GM23338 (cell line): ENCODE data around the gene FAM53B. TPM values are rescaled to one million over a fixed set of nuclear protein-coding genes. Genes with fewer than 3 reads are reported as not detected.

Source experiments
- ATAC-seq: fragments of 200-7000 bp; cut with Tn5 transposase; 3 replicates; pipeline ENCODE4 v1.9.1; 2020
- DNase-seq: peaks from one replicate; pipeline ENCODE4 v3.0.0-alpha.2; 2015; ENCODE audit warnings: low spot score
- H2AFZ ChIP-seq: fragments of 200-600 bp; sonication (generic); 2 replicates; pipeline ENCODE4 v1.8.0; 2016; ENCODE audit warnings: antibody characterized with exemption, mild to moderate bottlenecking, moderate library complexity
- H3F3A ChIP-seq: fragments of 200-600 bp; sonication (generic); replicated peaks from 2 replicates; pipeline ENCODE4 v1.8.0; 2017; ENCODE audit warnings: antibody characterized with exemption, mixed run types, low read depth
- H3K27ac ChIP-seq: fragments of 200-600 bp; sonication (generic); 2 replicates; pipeline ENCODE4 v1.6.1; 2016; ENCODE audit warnings: low read depth
- H3K27me3 ChIP-seq: fragments of 200-600 bp; sonication (generic); 2 replicates; pipeline ENCODE4 v1.8.0; 2016; ENCODE audit warnings: mild to moderate bottlenecking, mixed run types, moderate library complexity; ENCODE audit not compliant: insufficient read depth
- H3K36me3 ChIP-seq: fragments of 200-600 bp; sonication (generic); 2 replicates; pipeline ENCODE4 v1.8.0; 2016; ENCODE audit warnings: mild to moderate bottlenecking; ENCODE audit not compliant: insufficient read depth
- H3K4me1 ChIP-seq: fragments of 200-600 bp; sonication (generic); 2 replicates; pipeline ENCODE4 v1.8.0; 2016; ENCODE audit warnings: mild to moderate bottlenecking, moderate library complexity; ENCODE audit not compliant: insufficient read depth
- H3K4me2 ChIP-seq: fragments of 200-600 bp; sonication (generic); 2 replicates; pipeline ENCODE4 v1.7.1; 2017; ENCODE audit warnings: mixed run types
- H3K4me3 ChIP-seq: fragments of 200-600 bp; sonication (generic); 2 replicates; pipeline ENCODE4 v1.6.1; 2016; ENCODE audit warnings: mixed run types
- H3K79me2 ChIP-seq: fragments of 200-600 bp; sonication (generic); replicated peaks from 2 replicates; pipeline ENCODE4 v1.8.0; 2017; ENCODE audit warnings: mild to moderate bottlenecking; ENCODE audit not compliant: insufficient read depth
- H3K9me2 ChIP-seq: fragments of 200-600 bp; sonication (generic); 2 replicates; pipeline ENCODE4 v1.8.0; 2017; ENCODE audit not compliant: insufficient read depth
- H4K20me1 ChIP-seq: fragments of 200-600 bp; sonication (generic); replicated peaks from 2 replicates; pipeline ENCODE4 v1.8.0; 2017; ENCODE audit warnings: mild to moderate bottlenecking; ENCODE audit not compliant: insufficient read depth
- H3K27ac Mint-ChIP-seq: 2 replicates; pipeline ENCODE4 v1.8.0; 2020; ENCODE audit warnings: inconsistent platforms, mild to moderate bottlenecking, moderate library complexity, mixed read lengths
- H3K27me3 Mint-ChIP-seq: 3 replicates; pipeline ENCODE4 v1.8.0; 2022; ENCODE audit warnings: low read depth, mild to moderate bottlenecking, moderate library complexity, mixed read lengths, inconsistent platforms; ENCODE audit not compliant: insufficient read depth, poor library complexity
- H3K36me3 Mint-ChIP-seq: 3 replicates; pipeline ENCODE4 v1.8.0; 2021; ENCODE audit warnings: low read depth, mild to moderate bottlenecking, inconsistent platforms, moderate library complexity, mixed read lengths
- H3K4me1 Mint-ChIP-seq: 3 replicates; pipeline ENCODE4 v1.8.0; 2020; ENCODE audit warnings: mild to moderate bottlenecking, inconsistent platforms, mixed read lengths
- H3K4me3 Mint-ChIP-seq: 3 replicates; pipeline ENCODE4 v1.8.0; 2021; ENCODE audit warnings: moderate library complexity, mild to moderate bottlenecking, inconsistent platforms, mixed read lengths
- H3K9me3 Mint-ChIP-seq: 3 replicates; pipeline ENCODE4 v1.8.0; 2020; ENCODE audit warnings: moderate library complexity, mild to moderate bottlenecking, inconsistent platforms, mixed read lengths
- CTCF ChIP-seq, 2 experiments: fragments of 200-600 bp in 1 of 2; sonication (generic) in 1 of 2; conservative IDR thresholded peaks; 2 replicates each; pipeline versions ENCODE4 v1.5.1 to v1.6.1; 2016 to 2017; ENCODE audit warnings: antibody characterized with exemption in 2 of 2, low read depth in 2 of 2, mild to moderate bottlenecking in 2 of 2, moderate library complexity in 1 of 2
- EZH2 ChIP-seq: fragments of 200-600 bp; sonication (generic); IDR thresholded peaks from one replicate; pipeline ENCODE4 v1.8.0; 2017; ENCODE audit warnings: antibody characterized with exemption, mild to moderate bottlenecking, low read depth; ENCODE audit not compliant: unreplicated experiment
- EZH2phosphoT487 ChIP-seq: fragments of 200-600 bp; sonication (generic); IDR thresholded peaks from one replicate; pipeline ENCODE4 v1.8.1; 2018; ENCODE audit warnings: antibody characterized with exemption; ENCODE audit not compliant: unreplicated experiment
- JUNB ChIP-seq: IDR thresholded peaks from one replicate; pipeline ENCODE4 v1.6.1; 2016; ENCODE audit warnings: antibody characterized with exemption; ENCODE audit not compliant: unreplicated experiment
- NANOG ChIP-seq: IDR thresholded peaks from 2 replicates; pipeline ENCODE4 v1.6.1; 2016; ENCODE audit warnings: antibody characterized with exemption, borderline replicate concordance
- POLR2AphosphoS5 ChIP-seq: IDR thresholded peaks from 2 replicates; pipeline ENCODE4 v1.6.1; 2016; ENCODE audit warnings: antibody characterized with exemption, low read depth
- REST ChIP-seq: IDR thresholded peaks from one replicate; pipeline ENCODE4 v1.6.1; 2018; ENCODE audit warnings: antibody characterized with exemption; ENCODE audit not compliant: unreplicated experiment
- STAT1 ChIP-seq: IDR thresholded peaks from one replicate; pipeline ENCODE4 v1.6.1; 2016; ENCODE audit warnings: antibody characterized with exemption; ENCODE audit not compliant: unreplicated experiment
- ZNF114 ChIP-seq: fragments of 250-450 bp; sonication (Bioruptor Pico); IDR thresholded peaks from 2 replicates; pipeline ENCODE4 v1.5.0; 2020; ENCODE audit warnings: mild to moderate bottlenecking, moderate library complexity
- ZNF331 ChIP-seq: fragments of 250-450 bp; sonication (Bioruptor Pico); IDR thresholded peaks from 2 replicates; pipeline ENCODE4 v1.5.0; 2020; ENCODE audit warnings: low read depth, mild to moderate bottlenecking, moderate library complexity
- polyA plus RNA-seq: library from polyadenylated mRNA; unstranded; fragments of >200 nt; fragmentation: Nextera tagmentation; extraction: Ambion mirVana; gene quantifications from 2 replicates; pipeline ENCODE4 v1.2.1, GENCODE V29; 2016
- total RNA-seq: library from RNA; depleted of rRNA; stranded (reverse); fragments of >200 nt; shearing (Covaris generic); gene quantifications from 2 replicates; pipeline ENCODE4 v1.2.3, GENCODE V29; 2014

The FAM53B gene
- total and polyA plus RNA-seq, 2 experiments from 2014 or later = 3.0 to 20.3 TPM

- TF ChIP-seq POLR2AphosphoS5 (no peak), ZNF331 (no peak), JUNB (no peak), REST (no peak), NANOG (no peak), CTCF (conservative IDR thresholded peaks at IDR 0.05; ENCODE audit: low read depth in 2 of 2) (no peak), STAT1 (no peak), ZNF114 (CRISPR knock-in tag) (no peak), EZH2 (no peak), EZH2phosphoT487 (no peak)
Measured at GRCh38 chr10:124675261-124675660, 68.9 kb downstream of the FAM53B start (continued).

- H3K4me2 ChIP-seq = no peak overlapping the region
- no peak overlapping the region for H3K27ac Mint-ChIP-seq
- H3K9me3 Mint-ChIP-seq = no peaks in the 10 kb centered on the region
- peaks cover 6% of the 10 kb centered on the region for H3K27me3 Mint-ChIP-seq
- H3K27me3 ChIP-seq = no peaks in the 10 kb centered on the region
- no peak overlapping the region for H2AFZ ChIP-seq
- no peak overlapping the region for H3K27ac ChIP-seq
- no peak overlapping the region for H3K4me3 ChIP-seq
- peaks cover 31% of the 10 kb centered on the region for H3K4me1 Mint-ChIP-seq
- DNase-seq (no peak), ATAC-seq (no peak)
- no peaks in the 10 kb centered on the region for H3K36me3 ChIP-seq
- no peaks in the 10 kb centered on the region for H3F3A ChIP-seq
- no peaks in the 10 kb centered on the region; the same call in 1 of the 2 replicates for H3K79me2 ChIP-seq
- H4K20me1 ChIP-seq = no peaks in the 10 kb centered on the region
- no peaks in the 10 kb centered on the region; the same call in 2 of the 3 replicates for H3K36me3 Mint-ChIP-seq
- H3K9me2 ChIP-seq = no peaks in the 10 kb centered on the region
- 0 out of 2 replicates have a peak, but pooled peaks cover 7% of the 10 kb centered on the region for H3K4me1 ChIP-seq
- no peak overlapping the region for H3K4me3 Mint-ChIP-seq
- TF ChIP-seq REST (no peak), JUNB (no peak), EZH2phosphoT487 (no peak), CTCF (conservative IDR thresholded peaks at IDR 0.05; ENCODE audit: low read depth in 2 of 2) (no peak), NANOG (no peak), EZH2 (no peak), ZNF114 (CRISPR knock-in tag) (no peak)
Measured at GRCh38 chr10:124674768-124675222, 69.4 kb downstream of the FAM53B start.
